Fibroblast of lung (primary cell): ENCODE data around the gene KIR3DL2. TPM values are rescaled to one million over a fixed set of nuclear protein-coding genes. Genes with fewer than 3 reads are reported as not detected.

Experiments
- DNase-seq, 2 donors: peaks; one replicate each; pipeline versions ENCODE4 v3.0.0 to v3.0.0-alpha.2; 2010; ENCODE audit warnings: low read depth in 2 of 2
- H2AFZ ChIP-seq: 2 replicates; pipeline ENCODE4 v1.5.1; 2012; ENCODE audit warnings: low read length, control low read depth, inconsistent platforms
- H3K27ac ChIP-seq: 2 replicates; pipeline ENCODE4 v1.5.1; 2011; ENCODE audit warnings: low read length, control low read depth; ENCODE audit not compliant: insufficient read depth
- H3K27me3 ChIP-seq: 2 replicates; pipeline ENCODE4 v1.5.1; 2011; ENCODE audit warnings: mild to moderate bottlenecking, low read length; ENCODE audit not compliant: control insufficient read depth, insufficient read depth
- H3K36me3 ChIP-seq: 2 replicates; pipeline ENCODE4 v1.5.1; 2011; ENCODE audit warnings: low read length; ENCODE audit not compliant: control insufficient read depth, insufficient read depth
- H3K4me1 ChIP-seq: 2 replicates; pipeline ENCODE4 v1.5.1; 2011; ENCODE audit warnings: low read length; ENCODE audit not compliant: control insufficient read depth, insufficient read depth; ENCODE audit errors: extremely low read depth
- H3K4me2 ChIP-seq: 2 replicates; pipeline ENCODE4 v1.5.1; 2011; ENCODE audit warnings: low read length, control low read depth; ENCODE audit not compliant: insufficient read depth; ENCODE audit errors: extremely low read depth
- H3K4me3 ChIP-seq, 4 experiments: fragments of 200-600 bp in 1 of 4; sonication (generic) in 1 of 4; replicated peaks in 1 of 4; 2 replicates each; pipeline ENCODE4 v1.5.1; 2011 to 2016; ENCODE audit warnings: low read length in 4 of 4, low read depth in 3 of 4, mild to moderate bottlenecking in 3 of 4, control low read depth in 2 of 4, inconsistent platforms in 1 of 4, mixed read lengths in 1 of 4; ENCODE audit not compliant: insufficient read depth in 1 of 4; ENCODE audit errors: control extremely low read depth in 1 of 4
- H3K79me2 ChIP-seq: 2 replicates; pipeline ENCODE4 v1.5.1; 2012; ENCODE audit warnings: mild to moderate bottlenecking, low read length, inconsistent platforms; ENCODE audit not compliant: control insufficient read depth, insufficient read depth
- H3K9ac ChIP-seq: 2 replicates; pipeline ENCODE4 v1.5.1; 2011; ENCODE audit warnings: mild to moderate bottlenecking, low read length, control low read depth; ENCODE audit not compliant: insufficient read depth
- H3K9me3 ChIP-seq: 2 replicates; pipeline ENCODE4 v1.5.1; 2012; ENCODE audit warnings: low read depth, low read length; ENCODE audit not compliant: control insufficient read depth, insufficient read depth
- H4K20me1 ChIP-seq: 2 replicates; pipeline ENCODE4 v1.5.1; 2011; ENCODE audit warnings: low read length; ENCODE audit not compliant: control insufficient read depth, insufficient read depth; ENCODE audit errors: extremely low read depth
- EZH2 ChIP-seq: IDR thresholded peaks from 2 replicates; pipeline ENCODE4 v1.5.1; 2012; ENCODE audit warnings: low read length, control low read depth, mild to moderate bottlenecking; ENCODE audit errors: missing control alignments
- polyA plus RNA-seq, 2 donors: library from polyadenylated mRNA; depleted of rRNA in 1 of 2; stranded (reverse) in 1 of 2; unstranded in 1 of 2; fragments of >200 nt; gene quantifications; 2 replicates each; pipeline ENCODE4 v1.2.1, GENCODE V29; 2011 to 2012; ENCODE audit warnings: missing spikeins in 1 of 2
- total RNA-seq: library from RNA; depleted of rRNA; stranded (reverse); fragments of >200 nt; gene quantifications from 2 replicates; pipeline ENCODE4 v1.2.1, GENCODE V29; 2014
- TF ChIP-seq, protein P1 (sequence below), 2 donors: IDR thresholded peaks in 1 of 2; conservative IDR thresholded peaks in 1 of 2; 1 replicate in 1 of 2; 2 replicates in 1 of 2; pipeline ENCODE4 v1.5.1; 2011 to 2012; ENCODE audit warnings: low read length in 2 of 2, control low read depth in 1 of 2, inconsistent platforms in 1 of 2, low read depth in 1 of 2, mild to moderate bottlenecking in 1 of 2

The KIR3DL2 gene
- total and polyA plus RNA-seq, 2 donors (not counting 1 experiment from before 2014, with no cell fraction given) = not detected

DNA sequence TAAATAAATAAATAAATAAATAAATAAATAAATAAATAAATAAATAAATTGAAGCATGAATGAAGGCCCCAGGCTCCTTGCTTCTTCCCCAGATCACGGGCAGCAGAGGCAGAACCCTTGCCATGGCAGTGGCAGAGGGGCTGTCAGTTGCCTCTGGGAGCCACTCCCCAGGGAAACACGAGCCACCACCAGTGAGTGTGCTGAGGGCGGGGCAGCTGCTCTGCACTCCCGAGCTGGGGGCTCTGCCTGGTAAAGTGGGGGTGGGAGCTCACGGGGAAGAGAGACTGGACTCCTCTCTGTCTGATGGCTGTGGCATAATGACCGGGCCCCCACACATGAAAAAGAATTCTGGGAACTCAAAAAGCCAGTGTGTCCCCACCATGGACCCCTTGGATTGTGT lies 31.6 kb downstream of the KIR3DL2 start:
- Histone ChIP-seq H3K79me2 (no peaks in the 10 kb centered on the region), H4K20me1 (no peaks in the 10 kb centered on the region), H3K9ac (no peak overlapping the region), H3K4me2 (no peak overlapping the region), H3K27ac (no peak overlapping the region), H3K4me1 (no peaks in the 10 kb centered on the region), H3K36me3 (no peaks in the 10 kb centered on the region), H3K27me3 (no peaks in the 10 kb centered on the region), H3K9me3 (no peaks in the 10 kb centered on the region), H2AFZ (no peak overlapping the region), H3K4me3 (no peak overlapping the region)
- no peak for DNase-seq
- no peak for TF ChIP-seq EZH2
- TF ChIP-seq, protein P1, sequence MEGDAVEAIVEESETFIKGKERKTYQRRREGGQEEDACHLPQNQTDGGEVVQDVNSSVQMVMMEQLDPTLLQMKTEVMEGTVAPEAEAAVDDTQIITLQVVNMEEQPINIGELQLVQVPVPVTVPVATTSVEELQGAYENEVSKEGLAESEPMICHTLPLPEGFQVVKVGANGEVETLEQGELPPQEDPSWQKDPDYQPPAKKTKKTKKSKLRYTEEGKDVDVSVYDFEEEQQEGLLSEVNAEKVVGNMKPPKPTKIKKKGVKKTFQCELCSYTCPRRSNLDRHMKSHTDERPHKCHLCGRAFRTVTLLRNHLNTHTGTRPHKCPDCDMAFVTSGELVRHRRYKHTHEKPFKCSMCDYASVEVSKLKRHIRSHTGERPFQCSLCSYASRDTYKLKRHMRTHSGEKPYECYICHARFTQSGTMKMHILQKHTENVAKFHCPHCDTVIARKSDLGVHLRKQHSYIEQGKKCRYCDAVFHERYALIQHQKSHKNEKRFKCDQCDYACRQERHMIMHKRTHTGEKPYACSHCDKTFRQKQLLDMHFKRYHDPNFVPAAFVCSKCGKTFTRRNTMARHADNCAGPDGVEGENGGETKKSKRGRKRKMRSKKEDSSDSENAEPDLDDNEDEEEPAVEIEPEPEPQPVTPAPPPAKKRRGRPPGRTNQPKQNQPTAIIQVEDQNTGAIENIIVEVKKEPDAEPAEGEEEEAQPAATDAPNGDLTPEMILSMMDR (conservative IDR thresholded peaks at IDR 0.05 in 1 of 2, IDR thresholded peaks at IDR 0.05 in 1 of 2; ENCODE audit: low read depth in 1 of 2, low read length in 2 of 2) = no peak

DNA sequence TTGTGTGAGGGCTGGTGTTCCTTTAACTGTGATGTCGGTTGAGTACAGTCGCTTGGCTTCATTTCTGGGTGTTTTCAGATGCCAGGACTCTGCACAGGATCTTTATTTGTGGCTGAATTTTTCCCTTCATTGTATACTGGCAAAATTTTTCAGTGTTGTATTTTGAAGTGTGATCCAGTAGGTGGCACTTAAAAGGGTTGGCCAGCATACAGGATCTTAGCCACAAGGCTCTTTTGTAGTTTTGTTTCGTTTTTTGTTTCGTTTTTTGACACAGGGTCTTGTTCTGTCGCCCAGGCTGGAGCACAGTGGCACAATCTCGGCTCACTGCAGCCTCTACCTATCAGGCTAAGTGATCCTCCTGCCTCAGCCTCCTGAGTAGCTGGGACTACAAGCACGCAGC lies 32.5 kb downstream of the KIR3DL2 start:
- DNase-seq = no peak
- Histone ChIP-seq H3K36me3 (no peaks in the 10 kb centered on the region), H3K9me3 (no peaks in the 10 kb centered on the region), H2AFZ (no peak overlapping the region), H3K4me2 (no peak overlapping the region), H3K27ac (no peak overlapping the region), H4K20me1 (no peaks in the 10 kb centered on the region), H3K9ac (no peak overlapping the region), H3K79me2 (no peaks in the 10 kb centered on the region), H3K27me3 (no peaks in the 10 kb centered on the region), H3K4me1 (no peaks in the 10 kb centered on the region), H3K4me3 (no peak overlapping the region)
- TF ChIP-seq EZH2 = no peak
- TF ChIP-seq, protein P1 (conservative IDR thresholded peaks at IDR 0.05 in 1 of 2, IDR thresholded peaks at IDR 0.05 in 1 of 2; ENCODE audit: low read depth in 1 of 2, low read length in 2 of 2) = no peak

DNA sequence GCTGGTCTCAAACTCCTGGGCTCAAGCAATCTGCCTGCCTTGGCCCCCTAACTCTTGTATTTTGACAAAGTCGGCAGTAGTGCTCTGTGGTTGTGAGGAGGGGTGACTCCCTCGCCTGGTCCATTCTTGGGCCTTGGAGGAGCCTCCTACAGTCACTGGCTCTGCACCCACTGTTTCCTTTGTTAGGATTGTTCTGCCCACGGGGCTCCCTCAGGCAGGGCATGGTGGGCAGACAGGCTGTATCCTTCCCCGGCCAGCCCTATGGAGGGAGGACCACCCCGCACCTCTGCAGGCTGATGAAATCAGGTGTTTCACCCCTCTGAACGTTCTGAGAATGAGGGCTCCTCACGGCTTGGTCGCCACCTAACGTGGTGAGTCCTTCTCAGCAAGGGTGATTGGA lies 33.0 kb downstream of the KIR3DL2 start:
- no peaks in the 10 kb centered on the region for H3K79me2 ChIP-seq
- H3K27ac ChIP-seq = no peak overlapping the region
- no peak for DNase-seq
- H3K4me3 ChIP-seq = no peak overlapping the region
- no peaks in the 10 kb centered on the region for H3K27me3 ChIP-seq
- no peak overlapping the region for H3K9ac ChIP-seq
- no peak overlapping the region for H2AFZ ChIP-seq
- no peaks in the 10 kb centered on the region for H3K36me3 ChIP-seq
- TF ChIP-seq EZH2 = no peak
- TF ChIP-seq, protein P1 (conservative IDR thresholded peaks at IDR 0.05 in 1 of 2, IDR thresholded peaks at IDR 0.05 in 1 of 2; ENCODE audit: low read depth in 1 of 2, low read length in 2 of 2) = no peak
- H4K20me1 ChIP-seq = no peaks in the 10 kb centered on the region
- H3K9me3 ChIP-seq = no peaks in the 10 kb centered on the region
- no peak overlapping the region for H3K4me2 ChIP-seq
- no peaks in the 10 kb centered on the region for H3K4me1 ChIP-seq
